ENCODE measurements around the gene NCOA1.
"Not testable (repeated sequence)": the region's sequence is repeated elsewhere in the genome, so short reads cannot be mapped to it uniquely, and the experiment has no call there.

NCOA1 gene

DNA sequence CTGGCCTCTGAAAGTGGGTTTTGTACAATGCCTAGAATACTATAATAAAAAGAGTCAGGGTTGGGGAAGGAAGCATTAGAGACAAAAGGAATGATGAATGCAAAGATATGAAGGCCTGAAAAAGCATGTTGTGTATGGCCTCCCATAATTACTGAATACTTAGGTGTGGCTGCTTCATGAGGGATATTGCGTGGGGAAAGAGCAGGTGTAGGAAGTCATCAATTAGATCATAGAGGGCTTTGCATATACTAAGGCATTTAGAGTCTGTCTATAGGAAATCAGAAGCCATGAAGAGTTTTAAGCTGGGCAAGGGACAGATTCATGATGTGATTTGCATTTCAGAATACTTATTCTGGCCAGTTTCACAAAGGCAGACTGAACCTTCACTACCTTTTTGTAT is 48.2 kb downstream of the NCOA1 start:
- DNase-seq (ENCODE audit: low read depth in 2 of 2), result no peak

DNA sequence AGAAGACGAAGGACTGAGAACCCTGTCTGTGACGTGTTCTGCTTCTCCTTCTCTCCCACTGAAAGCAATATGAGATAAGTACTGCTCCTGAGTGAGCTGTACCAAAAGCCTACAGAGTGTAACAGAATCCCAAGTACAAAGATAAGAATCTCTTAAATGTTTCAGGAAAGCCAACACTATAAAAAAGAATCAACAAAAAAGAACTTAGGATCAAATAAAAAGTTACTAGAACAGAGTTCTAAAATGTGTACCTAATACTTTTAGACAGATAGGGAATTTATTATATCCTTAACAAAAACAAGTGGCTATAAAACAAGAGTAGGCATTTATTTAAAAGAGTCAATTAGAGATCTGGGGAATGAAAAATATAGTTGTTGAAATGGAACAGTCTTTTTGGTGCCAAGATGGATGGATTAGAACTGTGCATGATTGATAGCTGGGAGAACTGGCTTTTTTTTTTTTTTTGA is 49.0 kb downstream of the NCOA1 start:
- DNase-seq (ENCODE audit: low read depth in 2 of 2), result no peak

DNA sequence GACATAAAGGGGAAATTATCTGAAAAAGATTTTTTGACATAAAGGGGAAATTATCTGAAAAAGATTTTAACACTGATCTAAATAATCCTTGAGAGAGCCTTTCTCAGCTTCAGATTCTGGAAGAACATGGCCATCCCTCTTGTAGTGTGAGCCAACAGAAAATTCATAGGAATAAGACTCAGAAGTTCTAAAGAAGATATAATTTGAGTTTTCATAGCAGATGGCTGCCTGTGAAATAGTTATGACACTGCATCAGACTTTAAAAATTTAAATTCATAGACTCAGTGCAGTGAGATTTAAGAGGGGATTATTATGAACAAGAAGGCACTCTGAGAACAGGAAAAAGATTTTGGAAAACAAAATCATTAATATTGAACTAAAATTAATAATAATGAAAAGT is 50.6 kb downstream of the NCOA1 start:
- DNase-seq (ENCODE audit: low read depth in 2 of 2), result no peak

DNA sequence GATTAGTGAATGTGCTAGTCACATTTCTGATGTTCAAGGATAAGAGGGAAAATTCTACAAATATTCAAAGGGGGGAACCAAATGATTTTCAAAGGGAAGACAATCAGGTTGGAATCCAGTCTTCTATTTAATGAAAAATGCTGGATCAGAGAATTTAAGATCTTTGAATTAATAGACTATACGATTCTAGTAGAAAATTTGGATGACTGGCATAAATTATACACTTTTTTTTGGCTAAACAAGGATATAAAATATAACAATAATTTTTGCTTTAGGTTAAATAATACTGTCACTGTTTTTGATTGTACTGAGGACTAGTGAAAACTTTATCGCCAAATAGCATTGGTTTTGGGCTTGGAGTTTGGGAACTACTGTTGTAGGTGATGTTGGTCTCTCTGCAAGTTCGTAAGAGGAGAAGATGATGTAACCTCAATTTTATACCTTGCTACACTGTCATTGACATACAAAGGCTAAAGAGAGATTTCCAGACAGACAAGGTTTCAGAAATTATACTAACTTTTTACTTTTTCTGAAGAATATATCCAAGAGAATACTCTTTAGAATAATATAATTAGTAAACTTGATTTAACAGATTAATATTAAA is 51.3 kb downstream of the NCOA1 start:
- no peak for DNase-seq (ENCODE audit: low read depth in 2 of 2)

DNA sequence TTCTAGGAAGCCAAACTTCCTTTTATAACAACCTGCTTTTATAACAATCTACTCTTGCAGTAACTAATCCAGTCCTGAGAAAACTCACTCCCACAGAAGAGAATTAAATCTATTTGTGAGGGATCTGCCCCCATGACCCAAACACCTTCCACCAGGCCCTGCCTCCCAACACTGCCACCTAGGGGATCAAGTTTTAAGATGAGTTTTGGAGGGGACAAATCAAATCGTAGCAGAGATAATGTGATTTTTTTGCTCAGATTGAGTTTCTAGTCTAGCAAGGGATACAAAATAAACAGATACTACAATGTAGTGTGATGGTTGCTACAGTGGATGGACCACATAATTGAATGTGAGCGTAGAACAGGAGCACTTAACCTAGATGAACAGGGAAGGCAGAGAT is 52.2 kb downstream of the NCOA1 start:
- no peak for DNase-seq (ENCODE audit: low read depth in 2 of 2)

DNA sequence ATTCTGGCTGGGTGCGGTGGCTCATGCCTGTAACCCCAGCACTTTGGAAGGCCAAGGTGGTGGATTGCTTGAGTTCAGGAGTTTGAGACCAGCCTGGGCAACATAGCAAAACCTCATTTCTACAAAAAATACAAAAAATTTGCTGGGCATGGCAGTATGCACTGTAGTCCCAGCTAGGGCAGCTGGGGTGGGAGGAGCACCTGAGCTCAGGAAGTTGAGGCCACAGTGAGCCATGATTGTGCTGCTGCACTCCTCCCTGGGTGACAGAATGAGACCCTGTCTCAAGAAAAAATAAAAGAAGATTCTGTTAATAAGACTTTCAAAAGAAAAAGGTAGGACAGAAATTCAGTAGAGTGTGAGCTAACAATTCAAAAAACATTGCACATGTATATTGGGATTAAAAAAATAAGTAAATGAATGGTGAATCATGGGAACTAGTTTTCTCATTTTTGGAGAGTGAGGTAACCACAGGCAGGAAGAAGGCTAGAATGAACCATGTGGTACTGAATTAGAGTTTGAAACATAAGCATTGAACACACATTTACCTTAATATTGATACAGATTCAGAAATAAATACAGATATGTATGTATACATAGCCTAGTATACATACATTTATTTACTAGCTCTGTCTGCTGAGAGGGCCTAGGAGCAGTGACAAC is 53.5 kb downstream of the NCOA1 start:
- DNase-seq (ENCODE audit: low read depth in 2 of 2), result no peak

DNA sequence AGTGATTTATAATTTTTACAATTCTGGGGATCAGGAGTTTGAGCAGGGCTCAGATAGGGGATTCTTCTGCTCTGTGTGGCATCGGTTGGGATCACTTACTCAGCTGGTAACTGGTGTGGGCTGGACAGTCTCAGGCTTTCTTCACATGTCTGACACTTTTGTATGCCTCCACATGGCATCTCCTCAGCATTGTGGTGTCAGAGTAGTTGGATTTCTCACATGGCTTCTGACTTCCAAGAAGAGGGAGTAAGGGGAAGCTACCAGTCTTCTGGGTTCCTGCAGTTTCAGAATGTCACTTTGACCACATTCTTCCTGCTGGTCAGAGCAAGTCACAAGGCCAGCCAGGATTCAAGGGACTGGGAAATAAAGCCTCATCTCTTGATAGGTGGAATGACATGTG is 55.6 kb downstream of the NCOA1 start:
- no peak for DNase-seq (ENCODE audit: low read depth in 2 of 2)

DNA sequence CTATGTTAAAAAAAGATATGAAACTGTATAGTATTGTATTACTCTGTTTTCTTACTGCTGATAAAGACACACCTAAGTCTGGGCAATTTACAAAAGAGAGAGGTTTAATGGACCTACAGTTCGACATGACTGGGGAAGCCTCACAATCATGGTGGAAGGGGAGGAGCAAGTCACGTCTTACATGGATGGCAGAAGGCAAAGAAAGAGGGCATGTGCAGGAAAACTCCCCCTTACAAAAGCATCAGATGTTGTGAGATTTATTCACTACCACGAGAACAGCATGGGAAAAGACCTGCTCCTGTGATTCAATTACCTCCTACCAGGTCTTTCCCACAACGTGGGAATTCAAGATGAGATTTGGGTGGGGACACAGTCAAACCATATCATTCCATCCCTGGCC is 57.0 kb downstream of the NCOA1 start:
- no peak for DNase-seq (ENCODE audit: low read depth in 2 of 2)

DNA sequence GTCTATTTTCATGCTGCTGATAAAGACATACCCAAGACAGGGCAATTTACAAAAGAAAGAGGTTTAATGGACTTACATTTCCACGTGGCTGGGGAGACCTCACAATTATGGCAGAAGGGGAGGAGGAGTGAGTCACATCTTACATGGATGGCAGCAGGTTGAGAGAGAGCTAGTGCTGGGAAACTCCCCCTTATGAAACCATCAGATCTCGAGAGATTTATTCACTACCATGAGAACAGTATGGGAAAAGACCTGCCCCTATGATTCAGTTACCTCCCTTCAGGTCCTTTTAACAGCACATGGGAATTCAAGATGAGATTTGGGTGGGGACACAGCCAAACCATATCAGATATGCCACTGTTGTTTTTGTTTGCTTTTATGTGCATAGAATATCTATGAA is 59.2 kb downstream of the NCOA1 start:
- not testable (repeated sequence) for DNase-seq (ENCODE audit: low read depth in 2 of 2)

DNA sequence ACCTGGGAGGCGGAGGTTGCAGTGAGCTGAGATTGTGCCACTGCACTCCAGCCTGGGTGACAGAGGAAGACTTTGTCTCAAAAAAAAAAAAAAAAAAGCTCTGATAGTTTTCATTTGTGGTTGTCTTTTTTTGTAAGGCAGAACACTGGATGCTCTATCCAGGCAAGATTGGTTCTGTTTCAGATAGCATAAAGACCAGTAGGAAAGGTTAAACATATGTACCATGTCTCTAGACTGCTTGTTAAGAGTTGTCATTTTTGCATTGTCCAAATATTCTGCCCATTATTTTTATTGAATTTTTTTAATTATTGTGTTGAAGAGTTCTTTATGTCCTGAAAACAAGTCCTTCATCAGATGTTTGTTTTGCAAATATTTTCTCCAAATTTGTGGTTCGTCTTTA is 60.0 kb downstream of the NCOA1 start:
- DNase-seq (ENCODE audit: low read depth in 2 of 2), result no peak

DNA sequence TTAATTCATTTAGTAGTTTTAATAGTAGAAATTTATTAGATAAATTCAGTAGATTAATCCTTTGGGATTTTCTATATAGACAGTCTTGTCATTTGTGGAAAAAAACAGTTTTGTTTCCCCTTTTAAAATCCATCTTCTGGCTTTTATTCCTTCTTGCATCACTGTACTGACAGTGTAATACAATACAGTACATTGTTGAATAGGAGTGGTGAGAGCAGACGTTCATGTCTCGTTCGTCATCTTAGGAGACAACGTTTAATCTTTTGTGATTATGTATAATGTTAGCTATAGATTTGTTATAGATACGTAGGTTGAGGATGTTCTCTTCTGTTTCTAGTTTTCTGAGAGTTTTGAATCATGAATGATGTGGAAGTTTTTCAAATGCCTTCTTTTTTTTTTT is 61.8 kb downstream of the NCOA1 start:
- no peak for DNase-seq (ENCODE audit: low read depth in 2 of 2)

DNA sequence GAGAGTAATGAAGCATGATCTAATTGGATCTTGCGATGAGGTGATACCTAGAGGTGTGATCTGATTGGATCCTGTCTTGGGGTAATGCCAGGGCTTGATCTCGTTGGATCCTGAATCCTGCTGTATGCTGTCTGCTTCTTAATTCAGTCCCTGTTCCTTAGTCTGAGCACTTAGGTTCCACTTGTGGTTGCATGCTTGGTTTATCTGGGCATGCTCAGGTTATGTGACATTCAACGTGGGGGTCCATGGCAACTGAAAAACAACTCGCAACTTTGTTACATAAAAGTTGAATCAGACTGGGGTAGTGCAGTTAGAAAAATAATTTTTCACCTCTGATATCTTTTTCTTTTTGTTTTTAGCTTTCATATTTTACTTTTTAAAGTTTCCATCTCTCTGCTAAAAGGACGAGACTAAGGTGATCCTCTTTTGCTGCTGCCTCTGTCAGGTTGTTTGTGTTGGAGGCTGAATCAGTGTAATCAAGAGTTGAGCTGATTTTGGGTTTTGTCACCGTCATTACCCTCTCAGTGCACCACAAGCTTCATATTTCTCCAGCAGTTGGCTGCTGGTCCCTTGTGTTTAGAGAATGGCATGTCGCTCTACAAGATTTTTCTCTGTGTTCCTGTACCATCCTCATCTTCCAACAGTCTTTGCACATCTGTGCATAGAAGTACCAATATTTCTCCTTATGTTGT is 67.9 kb downstream of the NCOA1 start:
- no peak for DNase-seq (ENCODE audit: low read depth in 2 of 2)

DNA sequence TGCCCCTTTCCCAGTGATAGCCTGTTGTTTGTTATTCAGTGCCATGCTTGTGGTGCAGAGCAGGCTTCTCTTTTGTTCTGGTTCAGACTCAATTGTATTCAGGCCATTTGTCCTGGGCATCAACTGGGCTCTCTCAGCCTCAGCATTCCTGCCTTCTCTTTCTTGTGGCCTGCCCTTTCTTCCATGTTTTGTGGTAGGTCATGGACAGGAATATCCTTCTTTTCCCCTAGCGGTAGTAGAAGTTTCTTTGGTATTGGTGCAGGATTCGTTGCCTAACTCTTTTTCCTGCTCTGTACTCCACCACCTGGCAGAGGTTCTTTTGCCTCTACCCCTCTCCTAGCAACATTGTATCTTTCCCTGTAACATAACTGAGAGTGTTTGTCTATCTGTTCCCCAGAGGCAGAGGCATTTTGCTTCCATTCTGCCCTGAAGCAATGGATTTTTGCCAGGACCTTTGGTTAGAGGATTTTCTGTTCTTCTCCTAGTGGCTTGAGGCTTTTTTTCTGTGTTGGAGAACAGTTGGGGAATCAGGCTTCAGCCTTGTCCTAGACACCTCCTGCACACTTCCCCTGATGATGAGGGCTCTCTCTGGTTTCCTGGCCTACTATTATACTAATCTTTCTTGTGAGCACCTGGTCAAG is 68.5 kb downstream of the NCOA1 start:
- no peak for DNase-seq (ENCODE audit: low read depth in 2 of 2)

DNA sequence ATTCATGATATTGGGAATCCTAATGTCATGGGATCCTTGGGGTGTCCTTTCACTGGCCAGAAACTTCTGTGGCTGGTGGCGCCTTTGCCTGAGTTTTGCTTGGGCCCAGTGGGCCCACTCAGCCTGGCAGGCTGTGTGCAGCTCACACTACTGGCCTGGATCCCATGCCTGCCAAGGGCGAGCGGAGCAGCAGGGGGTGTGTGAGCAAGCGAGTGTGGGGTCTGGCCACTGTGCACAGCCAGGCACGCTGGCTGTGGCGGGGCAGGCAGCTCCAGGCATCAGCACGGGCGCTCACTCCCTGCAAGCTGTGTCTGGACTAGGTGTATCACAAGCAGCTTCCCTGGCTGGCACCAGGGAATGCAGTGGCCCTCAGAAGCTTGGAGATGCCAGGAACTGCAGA is 74.5 kb downstream of the NCOA1 start:
- DNase-seq (ENCODE audit: low read depth in 2 of 2), result no peak

DNA sequence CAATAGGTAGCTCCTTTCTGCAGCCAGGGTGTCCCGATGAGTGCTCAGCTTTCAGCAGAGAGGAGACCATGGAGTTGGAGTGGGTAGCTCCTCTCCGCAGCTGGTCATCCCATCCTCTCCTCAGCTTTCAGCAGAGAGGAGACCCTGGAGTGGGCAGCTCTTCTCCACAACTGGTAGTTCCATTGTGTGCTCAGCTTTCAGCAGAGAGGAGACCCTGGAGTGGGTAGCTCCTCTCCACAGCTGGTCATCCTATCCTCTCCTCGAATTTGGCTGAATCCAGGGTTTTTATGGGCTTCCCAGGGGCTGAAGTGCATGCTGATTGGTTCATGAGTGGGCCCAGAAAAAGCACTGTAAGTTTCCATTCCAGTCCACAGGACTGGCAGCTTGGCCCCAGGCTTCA is 75.2 kb downstream of the NCOA1 start:
- no peak for DNase-seq (ENCODE audit: low read depth in 2 of 2)

DNA sequence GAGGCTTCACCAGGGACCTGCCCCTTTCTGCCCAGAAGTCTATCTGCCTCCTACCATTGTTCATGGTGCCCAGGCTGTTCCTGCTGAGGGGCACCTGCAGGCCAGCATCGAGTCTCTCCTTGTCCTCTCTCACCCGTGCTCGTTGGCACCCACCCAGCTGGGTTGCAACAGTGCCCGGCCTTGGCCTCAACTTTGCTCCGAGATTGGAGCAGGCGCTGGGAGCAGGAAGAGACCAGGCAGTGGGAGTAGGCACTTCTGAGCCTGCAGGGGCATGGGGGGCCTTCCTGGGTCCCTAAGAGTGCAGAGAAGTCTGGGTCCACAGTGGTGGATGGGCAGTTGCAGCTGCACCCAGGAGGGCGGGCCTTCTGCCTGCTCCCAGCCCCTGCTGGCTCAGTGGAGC is 75.6 kb downstream of the NCOA1 start:
- no peak for DNase-seq (ENCODE audit: low read depth in 2 of 2)

DNA sequence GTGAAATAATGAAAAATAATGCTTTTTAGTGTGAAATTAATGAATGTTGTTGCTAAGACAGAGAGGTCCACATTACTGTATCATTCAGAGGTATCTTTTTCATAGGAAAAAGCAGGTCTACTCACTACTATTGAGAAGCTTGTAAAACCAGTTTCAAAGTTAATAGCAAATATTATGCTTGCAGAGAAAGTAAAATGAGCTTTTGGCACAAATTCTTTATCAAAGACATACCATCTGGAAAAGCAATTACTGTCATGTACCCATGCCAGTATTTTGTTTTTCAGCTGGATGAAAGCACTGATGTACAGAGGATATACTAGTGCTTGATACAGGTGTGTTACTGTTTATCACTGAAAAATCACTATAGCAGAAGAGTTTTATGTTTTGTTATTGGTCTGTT is 77.5 kb downstream of the NCOA1 start:
- DNase-seq (ENCODE audit: low read depth in 2 of 2), result no peak

DNA sequence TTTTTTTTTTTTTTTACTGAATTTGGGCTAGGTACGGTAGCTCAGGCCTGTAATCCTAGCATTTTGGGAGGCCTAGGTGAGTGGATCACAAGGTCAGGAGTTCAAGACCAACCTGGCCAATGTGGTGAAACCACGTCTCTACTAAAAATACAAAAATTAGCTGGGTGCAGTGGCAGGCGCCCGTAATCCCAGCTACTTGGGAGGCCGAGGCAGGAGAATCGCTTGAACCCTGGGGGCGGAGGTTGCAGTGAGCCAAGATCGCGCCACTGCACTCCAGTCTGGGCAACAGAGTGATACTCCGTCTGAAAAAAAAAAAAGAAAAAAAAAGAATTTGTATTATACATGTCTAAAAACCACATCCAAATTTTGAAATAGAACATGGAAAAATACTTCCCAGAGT is 78.5 kb downstream of the NCOA1 start:
- DNase-seq (ENCODE audit: low read depth in 2 of 2), result not testable (repeated sequence)

DNA sequence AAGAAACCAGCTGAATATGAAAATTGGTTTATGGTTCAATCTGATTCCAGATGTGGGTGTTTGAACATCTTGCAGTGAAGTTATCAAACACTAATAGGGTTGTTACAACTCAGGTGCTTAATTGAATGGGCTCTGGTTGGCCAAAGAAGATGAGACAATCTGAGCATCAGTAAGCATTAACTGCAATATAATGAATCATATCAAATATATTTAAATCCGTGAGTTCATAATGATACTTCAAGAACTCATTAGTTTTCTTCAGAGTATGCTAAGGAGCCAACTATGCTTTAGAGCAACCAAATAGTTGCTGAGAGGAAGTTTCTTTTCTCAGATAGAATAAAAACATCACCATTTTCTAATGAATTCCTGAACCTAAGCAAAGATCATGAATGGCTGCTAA is 79.2 kb downstream of the NCOA1 start:
- no peak for DNase-seq (ENCODE audit: low read depth in 2 of 2)

DNA sequence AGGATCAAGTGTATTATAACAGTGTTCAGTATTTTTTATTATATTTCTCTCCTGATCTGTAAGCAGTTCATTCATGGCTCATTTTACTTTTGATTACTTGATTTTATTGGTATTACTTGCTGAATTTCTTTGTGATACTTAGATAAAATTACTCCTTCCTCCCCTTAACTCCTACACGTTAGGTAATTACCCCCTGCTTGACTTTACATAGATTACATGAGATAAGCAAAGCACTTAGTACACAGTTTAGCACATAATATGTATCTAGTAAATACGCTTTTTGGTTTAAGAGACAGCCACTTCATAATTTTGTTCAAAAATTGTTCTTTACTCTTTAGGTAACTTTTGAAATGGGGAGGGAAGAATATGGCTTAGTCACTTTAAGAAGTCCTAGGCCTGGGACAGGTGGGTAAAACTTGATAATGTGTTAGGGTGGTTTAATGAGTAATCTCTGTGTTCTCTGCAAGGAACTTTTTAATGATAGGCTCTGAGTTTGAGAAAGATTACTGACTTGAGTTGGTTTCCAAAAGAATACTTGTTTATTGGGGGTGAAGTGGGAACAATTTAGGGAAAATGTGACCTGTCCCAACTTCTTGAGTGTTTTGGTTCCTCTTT is 80.9 kb downstream of the NCOA1 start:
- DNase-seq (ENCODE audit: low read depth in 2 of 2), result no peak

DNA sequence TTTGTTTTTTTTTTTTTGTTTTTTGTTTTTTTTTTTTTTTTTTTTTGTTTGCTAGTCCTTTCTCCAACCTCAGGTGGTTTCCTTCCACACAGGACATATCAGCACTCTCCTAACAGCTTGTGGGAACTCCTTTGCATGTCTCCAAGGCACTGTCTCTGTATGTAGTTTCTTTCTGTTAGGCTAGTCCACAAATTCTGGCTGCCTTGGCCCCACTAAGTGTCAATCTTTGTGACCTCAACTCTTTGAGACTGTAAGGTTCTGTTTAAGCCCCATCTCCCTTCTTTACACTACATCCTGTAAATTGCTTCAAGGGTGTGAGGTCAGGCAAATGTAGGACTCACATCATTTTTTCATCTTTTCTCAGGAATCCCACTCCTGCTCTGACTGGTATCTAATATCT is 85.1 kb downstream of the NCOA1 start:
- DNase-seq (ENCODE audit: low read depth in 2 of 2), result no peak

DNA sequence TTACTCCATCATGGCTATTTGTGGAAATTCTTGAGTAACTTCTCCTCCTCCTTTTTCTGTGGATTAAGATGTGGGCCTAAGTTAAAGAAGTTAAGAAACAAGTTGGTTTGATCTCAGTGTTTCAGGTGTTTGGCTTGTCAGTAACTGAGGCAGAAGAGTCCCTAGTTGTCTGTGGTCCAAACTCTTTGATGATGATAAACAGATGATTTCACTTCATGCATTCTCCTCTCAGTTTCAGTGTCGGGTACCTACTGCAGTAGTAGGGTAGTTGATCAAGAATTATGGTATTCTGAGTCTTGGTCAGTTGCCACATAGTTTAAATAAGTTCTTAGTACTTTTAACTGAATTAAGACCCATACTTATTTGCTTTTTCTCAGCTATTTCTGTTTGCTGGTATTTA is 85.6 kb downstream of the NCOA1 start:
- DNase-seq (ENCODE audit: low read depth in 2 of 2), result no peak

Data from stimulated activated CD4-positive, alpha-beta T cell treated with anti-CD3 and anti-CD28 coated beads, Interleukin-1b, Interleukin-23, amount 100 ng/mL, for 1 hour (primary cell).